Activated CD4-positive, alpha-beta T cell treated with anti-CD3 and anti-CD28 coated beads for 24 hours (primary cell): ENCODE measurements around the gene RPL27.

ENCODE experiments used
- DNase-seq, 2 donors: peaks; one replicate each; pipeline ENCODE4 v3.0.0-alpha.2; 2020; ENCODE audit warnings: low read depth in 2 of 2

The RPL27 gene

GRCh38 chr17:43020789-43021740 lies 22.8 kb downstream of the RPL27 start:
- DNase-seq: no peak

GRCh38 chr17:43021741-43022512 lies 23.7 kb downstream of the RPL27 start, which contains the start of gene VAT1:
Gene VAT1 (minus strand): TSS chr17:43022385. CDS start chr17:43022322, 63 bp downstream.
- DNase-seq: peak; percentile 40 to 58

DNA sequence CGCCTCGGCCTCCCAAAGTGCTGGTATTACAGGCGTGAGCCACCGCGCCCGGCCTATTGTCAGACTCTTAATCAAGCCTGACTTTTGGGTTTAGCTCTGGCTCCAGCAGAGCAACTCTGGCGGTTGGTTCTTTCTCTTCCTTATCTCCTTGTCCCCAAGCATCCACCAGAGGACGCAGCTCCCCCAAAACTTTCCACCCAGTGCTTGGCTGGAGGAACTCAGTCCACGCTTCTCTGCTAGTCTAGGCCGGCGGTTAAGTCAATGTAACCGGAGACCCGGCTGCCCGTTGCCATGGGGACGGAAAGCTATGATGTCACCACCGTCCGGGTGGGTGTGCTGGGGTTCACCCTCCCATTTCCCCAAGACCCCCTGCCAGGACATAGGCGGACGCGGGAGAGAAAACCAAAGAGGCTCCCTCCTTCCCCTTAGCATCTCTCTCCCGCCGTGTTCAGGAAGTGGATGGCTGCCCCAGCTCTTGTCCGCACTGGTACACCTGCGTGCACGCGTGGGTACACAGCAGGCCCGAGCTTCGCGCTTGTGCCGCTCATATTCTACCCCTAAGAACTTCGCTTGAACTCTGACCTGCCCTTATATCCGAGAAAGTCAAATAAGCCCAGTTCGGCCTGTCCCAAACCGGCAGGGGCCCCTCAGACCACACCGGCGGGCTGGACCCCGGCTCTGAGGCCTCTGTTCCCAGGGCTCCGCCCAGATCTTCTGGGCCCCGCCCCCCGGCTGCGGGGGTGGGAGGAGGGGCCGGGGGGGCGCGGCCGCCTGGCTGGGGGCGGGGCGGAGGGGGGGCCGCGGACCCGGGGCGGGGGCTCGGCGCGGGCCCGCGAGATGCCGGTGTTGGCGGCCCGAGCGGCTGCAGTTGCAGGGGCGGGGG lies 26.4 kb downstream of the RPL27 start, which contains the start of gene RND2:
Gene RND2 (plus strand): TSS at position 825 of the 883 bp plus-strand sequence. CDS start 117 bp downstream, outside the sequence.
- DNase-seq: peak; percentile 59 to 70

DNA sequence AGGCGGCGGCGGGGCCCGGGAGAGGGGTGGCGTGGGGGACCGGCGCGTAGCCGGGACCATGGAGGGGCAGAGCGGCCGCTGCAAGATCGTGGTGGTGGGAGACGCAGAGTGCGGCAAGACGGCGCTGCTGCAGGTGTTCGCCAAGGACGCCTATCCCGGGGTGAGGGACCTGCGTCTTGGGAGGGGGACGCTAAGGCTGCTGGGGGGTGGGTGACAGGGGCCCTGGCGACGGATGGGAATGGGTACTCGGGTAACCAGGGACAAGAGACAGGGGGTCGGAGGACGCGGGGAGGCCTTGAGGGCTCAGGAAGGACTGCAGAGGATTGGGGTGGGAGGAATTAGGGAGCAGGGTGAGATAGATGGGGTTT lies 27.1 kb downstream of the RPL27 start:
- DNase-seq: no peak

DNA sequence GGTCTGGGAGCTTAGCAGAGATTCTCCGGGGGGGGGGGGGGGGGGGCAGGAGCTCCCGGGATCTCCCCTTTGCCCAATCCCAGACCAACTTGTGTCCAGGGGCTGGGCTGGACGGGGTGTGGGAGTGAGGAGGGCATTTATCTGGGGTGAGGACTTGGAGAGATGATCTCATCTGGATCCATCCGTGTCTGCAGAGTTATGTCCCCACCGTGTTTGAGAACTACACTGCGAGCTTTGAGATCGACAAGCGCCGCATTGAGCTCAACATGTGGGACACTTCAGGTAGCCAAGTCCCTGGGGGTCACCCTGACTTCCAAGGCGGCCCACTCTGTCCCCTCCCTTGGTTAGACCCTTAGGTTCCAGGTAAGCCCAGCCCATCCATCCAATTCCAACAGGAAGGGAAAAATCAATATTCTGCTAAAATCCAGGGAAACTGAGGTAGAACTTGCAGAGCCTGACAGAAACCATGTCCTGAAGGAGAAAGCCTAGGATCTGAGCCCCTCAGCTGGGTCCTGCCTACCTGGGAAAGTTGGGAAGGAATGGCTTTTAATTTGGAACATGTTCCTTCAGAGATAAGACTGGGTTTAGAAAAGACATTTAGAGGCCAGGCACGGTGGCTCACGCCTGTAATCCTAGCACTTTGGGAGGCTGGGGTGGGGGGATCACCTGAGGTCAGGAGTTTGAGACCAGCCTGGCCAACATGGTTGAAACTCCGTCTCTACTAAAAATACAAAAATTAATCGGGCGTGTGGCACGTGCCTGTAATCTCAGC lies 27.7 kb downstream of the RPL27 start:
- no peak for DNase-seq

GRCh38 chr17:43026595-43026994 lies 28.4 kb downstream of the RPL27 start:
- no peak for DNase-seq

- no peak for DNase-seq
Observed at GRCh38 chr17:43027091-43028032, 29.1 kb downstream of the RPL27 start.

DNA sequence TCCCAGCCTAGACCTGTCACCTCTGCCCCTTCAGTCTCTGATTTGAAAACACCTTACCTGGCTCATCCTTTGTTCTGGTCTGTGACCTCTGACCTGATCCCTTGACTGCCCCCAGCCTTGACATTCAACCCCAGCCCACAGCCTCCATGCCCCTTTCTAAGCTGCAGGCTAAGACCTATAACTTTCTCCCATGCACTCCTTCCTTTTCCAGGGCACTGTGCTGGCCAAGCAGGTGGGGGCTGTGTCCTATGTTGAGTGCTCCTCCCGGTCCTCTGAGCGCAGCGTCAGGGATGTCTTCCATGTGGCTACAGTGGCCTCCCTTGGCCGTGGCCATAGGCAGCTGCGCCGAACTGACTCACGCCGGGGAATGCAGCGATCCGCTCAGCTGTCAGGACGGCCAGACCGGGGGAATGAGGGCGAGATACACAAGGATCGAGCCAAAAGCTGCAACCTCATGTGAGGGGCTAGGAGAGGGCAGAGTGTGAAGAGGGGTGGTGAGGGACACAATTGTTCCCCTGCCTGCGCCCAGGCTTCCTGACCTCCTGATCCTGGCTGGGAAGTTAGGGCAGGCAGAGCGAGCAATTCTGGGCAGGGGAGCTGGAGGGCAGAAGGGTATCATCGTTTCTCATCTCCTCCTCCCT lies 30.1 kb downstream of the RPL27 start:
- no peak for DNase-seq

DNA sequence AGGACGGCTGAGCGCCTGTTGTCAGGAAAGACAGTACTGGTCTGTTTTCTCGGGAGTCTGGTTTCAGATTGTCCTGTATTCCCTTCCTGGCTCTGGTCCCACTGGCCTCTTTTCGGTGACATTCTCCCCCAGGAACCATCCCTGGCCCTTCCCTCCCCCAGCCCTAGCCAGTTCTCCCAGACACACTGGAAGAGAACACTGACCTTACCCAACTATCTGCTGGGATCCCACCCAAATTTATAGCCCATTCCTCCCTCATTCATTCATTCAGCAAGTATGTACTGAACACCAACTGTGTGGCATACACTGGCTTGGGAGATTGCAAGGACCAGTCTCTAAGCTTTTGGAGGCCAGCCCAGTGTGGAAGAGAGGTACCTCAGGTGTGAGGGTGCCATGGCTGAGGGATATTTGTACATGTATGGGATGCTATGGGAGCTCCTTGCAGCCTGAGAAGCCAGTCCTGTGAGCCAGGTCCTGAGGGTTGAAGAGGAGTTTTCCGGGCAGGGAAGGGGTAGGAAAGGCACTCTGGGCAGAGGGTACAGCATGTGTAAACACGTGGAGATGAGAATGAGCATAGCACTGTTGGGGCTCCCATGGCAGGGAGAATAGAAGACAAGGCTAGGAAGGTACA lies 32.0 kb downstream of the RPL27 start:
- DNase-seq: no peak

- DNase-seq: no peak
Observed at GRCh38 chr17:43031666-43032065, 33.4 kb downstream of the RPL27 start.

DNA sequence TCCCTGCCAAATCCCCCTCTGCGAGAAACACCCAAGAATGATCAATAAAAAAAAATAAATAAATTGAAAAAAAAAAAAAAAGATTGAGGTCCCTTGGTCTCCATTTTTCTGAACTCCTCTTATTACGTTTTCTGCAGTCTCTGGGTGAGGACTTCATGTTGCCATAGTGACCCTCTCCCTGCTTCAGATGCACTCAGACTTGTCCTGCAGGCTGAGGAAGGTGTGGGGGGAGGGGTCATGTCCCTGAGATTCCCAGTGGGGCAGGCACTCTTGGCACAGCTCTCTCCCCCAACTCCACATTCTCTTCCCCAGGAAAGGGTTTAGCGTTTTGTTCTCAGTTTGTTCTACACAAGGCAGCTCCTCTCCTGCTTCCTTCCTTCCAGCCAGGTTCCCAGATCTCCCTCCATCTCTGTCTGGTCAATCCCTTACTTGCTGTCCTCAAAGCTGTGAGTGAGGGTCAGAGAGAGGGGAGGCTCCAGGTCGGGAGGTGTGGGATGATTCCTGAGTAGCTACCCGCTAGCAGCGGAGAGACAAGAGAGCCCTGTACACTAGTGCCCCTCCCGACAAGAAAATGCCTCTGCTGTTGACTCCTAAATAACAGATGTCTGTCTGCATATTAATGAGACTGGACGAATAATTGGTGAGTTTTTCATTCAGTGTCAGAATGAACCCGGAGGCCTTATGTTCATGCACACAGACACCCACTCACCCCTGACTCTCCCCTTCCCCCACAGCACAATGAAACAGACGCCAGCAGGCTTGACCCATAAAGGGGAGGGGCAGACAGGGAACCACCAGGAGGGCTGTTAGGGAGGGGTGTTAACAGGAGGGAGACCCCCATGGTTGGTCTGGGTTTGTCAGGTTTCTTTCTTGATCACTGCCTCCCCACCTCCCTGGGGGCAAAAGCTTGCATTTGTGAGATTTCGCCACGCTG lies 36.0 kb downstream of the RPL27 start:
- DNase-seq: no peak

GRCh38 chr17:43034894-43035293 lies 36.7 kb downstream of the RPL27 start:
- DNase-seq: no peak

DNA sequence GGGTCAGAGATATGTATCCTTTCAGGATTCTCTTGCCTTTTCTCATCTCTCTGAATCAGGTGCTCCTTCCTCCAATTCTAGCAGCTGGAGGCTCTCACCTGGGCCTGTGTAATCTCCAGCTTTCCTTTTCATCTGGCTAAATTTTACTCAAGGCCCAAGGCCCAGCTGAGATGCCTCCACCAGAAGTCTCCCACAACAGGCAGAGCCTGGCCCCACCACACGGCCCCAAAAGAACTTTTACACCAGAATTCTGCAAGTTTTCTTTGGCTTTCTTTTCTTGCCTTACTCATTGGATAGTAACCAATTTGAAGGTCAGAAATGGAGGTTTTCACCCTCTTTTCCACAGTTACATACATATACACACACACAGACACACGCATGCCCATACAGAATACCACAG lies 41.4 kb downstream of the RPL27 start:
- DNase-seq: no peak

DNA sequence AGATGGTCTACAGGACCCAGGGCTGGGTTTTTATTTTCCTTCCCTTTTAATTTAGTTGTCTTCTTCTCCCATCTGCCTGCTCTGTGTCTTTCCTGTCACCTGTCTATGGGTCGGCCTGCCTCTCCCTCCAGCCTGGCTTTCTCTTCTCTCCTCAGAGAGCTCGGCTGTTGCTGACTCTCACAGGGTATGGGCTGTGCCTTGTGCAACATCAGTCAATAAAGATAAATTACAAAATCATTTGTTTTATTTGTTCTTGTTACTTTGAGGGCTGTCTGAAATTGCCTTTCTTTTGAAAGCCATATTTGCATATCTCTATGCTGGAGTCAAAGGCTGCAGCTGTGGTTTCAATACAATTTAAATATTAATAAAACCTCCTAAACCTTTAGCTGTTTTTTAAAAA lies 42.4 kb downstream of the RPL27 start:
- DNase-seq: no peak

DNA sequence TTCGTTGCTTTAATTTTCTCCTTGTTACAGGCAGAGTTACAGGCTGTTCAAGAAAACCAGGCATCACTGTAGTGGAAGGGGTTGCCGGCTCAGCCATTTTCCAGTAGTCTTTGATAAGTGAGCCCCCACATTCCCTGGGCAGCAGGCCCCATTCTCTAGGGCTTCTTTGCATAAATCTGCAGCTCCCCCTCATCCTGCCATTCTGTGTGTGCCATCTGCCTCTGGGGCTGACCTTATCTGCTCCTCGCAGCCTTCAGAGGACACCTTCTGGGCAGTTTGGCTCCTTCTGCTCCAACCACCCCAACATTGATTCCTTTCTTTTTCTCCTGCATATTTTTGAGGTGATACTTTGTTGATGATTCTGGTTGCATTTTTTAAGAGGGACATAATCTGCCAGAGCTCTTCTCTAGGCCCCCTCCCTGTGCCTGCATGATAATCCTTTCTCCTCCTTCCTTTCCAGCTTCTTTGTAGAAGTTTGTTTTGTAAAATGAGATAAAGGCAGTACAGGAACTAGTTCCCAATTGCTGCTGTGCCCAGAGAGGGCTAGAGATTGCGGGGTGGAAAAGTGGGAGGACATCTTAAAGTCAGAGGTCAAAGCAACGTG lies 43.9 kb downstream of the RPL27 start:
- DNase-seq: no peak

DNA sequence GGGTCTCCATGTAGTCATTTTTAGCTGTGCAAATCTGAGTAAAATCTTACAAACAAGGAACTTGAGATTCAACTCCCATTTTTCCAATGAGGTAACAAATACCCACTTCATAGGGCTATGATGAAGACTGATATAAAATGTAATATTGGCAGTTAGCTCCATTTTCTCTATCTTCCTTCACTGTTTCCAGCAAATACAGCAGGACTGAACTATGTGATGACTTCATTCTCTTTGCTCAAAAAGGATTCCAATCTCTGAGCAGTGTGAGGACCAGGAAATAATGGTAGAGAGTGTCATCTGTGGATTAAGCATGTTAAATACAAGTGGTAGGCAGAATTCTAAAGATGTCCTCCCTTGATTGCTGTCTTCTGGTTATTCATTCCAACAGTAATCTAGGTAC lies 45.1 kb downstream of the RPL27 start:
- no peak for DNase-seq

DNA sequence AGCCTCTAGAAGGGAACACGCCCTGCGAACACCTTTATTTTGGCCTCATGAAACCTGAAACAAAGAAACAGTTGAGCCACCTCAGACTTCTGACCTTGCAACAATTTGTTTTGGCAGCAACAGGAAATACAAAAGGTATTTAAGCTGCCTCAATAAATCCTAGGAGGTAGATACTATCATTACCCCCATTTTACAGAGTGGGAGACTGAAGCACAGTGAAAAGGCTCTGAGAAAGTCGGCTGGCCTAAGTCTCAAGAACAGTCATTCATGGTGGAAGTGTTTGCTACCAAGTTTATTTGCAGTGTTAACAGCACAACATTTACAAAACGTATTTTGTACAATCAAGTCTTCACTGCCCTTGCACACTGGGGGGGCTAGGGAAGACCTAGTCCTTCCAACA lies 45.8 kb downstream of the RPL27 start:
- no peak for DNase-seq
